ENCODE measurements around the gene SPDYE1. TPM values are rescaled to one million over a fixed set of nuclear protein-coding genes. Genes with fewer than 3 reads are reported as not detected.
A peak's percentile ranks its signal among the peaks of the same experiment; 100 is the strongest.
"Not testable (repeated sequence)": the region's sequence is repeated elsewhere in the genome, so short reads cannot be mapped to it uniquely, and the experiment has no call there.

Gene SPDYE1
- total RNA-seq, 5 donors from 2014 or later (not counting 1 experiment from before 2014, with no cell fraction given) = not detected

- Histone ChIP-seq H3K9me3 (no peaks in the 10 kb centered on the region), H3K27ac (ENCODE audit: low read length) (no peak overlapping the region), H3K27me3 (replicated peaks in 1 of 2; ENCODE audit: control insufficient read depth in 2 of 2, extremely low read depth in 1 of 2, insufficient read depth in 2 of 2, low read length in 1 of 2) (no peaks in the 10 kb centered on the region), H3K4me3 (ENCODE audit: control insufficient read depth in 1 of 2, extremely low read depth in 1 of 2, low read length in 1 of 2) (no peak overlapping the region), H3K36me3 (ENCODE audit: control insufficient read depth in 2 of 2, extremely low read depth in 1 of 2, insufficient read depth in 1 of 2, low read length in 1 of 2) (no peaks in the 10 kb centered on the region), H3K4me1 (ENCODE audit: control insufficient read depth in 1 of 2, extremely low read depth in 1 of 2, insufficient read depth in 2 of 2, low read length in 2 of 2) (no peaks in the 10 kb centered on the region)
- ATAC-seq (replicated peaks in 1 of 4) (no peak), DNase-seq (no peak)
- H3K36me3 Mint-ChIP-seq = peaks cover 3% of the 10 kb centered on the region
- no peak overlapping the region for H3K4me3 Mint-ChIP-seq
- H3K9me3 Mint-ChIP-seq = no peaks in the 10 kb centered on the region
- WGBS (ENCODE audit: insufficient coverage) = 100% methylated on average over 1 of the region's 1 CpG
- CTCF ChIA-PET = no interaction called here
- H3K27me3 Mint-ChIP-seq = no peaks in the 10 kb centered on the region
- H3K27ac Mint-ChIP-seq = no peak overlapping the region
- POLR2A ChIA-PET = no interaction called here
- no peaks in the 10 kb centered on the region for H3K4me1 Mint-ChIP-seq
Measured at GRCh38 chr7:43977525-43977924, 20.2 kb upstream of the SPDYE1 start.

DNA sequence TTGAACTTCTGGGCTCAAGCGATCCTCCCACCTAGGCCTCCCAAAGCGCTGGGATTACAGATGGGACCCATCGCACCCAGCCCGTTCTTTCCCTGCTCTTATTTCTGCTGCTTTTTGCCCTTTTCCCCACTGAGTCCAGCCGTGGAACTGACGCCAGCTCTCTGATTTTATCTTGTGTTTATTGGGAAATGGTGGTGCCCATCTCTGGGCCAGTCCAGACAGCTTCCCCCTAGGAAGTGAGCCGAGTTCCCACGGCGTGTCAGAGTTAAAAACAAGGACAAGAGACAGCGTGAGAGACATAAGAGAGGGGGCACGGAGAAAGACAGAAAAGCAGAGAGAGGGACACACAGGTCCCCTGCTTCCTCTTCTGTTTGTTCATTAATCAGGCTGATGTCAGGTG lies 19.6 kb upstream of the SPDYE1 start:
- H3K27me3 ChIP-seq (replicated peaks in 1 of 2; ENCODE audit: control insufficient read depth in 2 of 2, extremely low read depth in 1 of 2, insufficient read depth in 2 of 2, low read length in 1 of 2); POLR2A ChIA-PET; H3K27me3 Mint-ChIP-seq; H3K27ac Mint-ChIP-seq; ATAC-seq (replicated peaks in 1 of 4); DNase-seq; CTCF ChIA-PET; H3K4me1 Mint-ChIP-seq; H3K4me1 ChIP-seq (ENCODE audit: control insufficient read depth in 1 of 2, extremely low read depth in 1 of 2, insufficient read depth in 2 of 2, low read length in 2 of 2); H3K27ac ChIP-seq (ENCODE audit: low read length); H3K4me3 Mint-ChIP-seq; H3K36me3 ChIP-seq (ENCODE audit: control insufficient read depth in 2 of 2, extremely low read depth in 1 of 2, insufficient read depth in 1 of 2, low read length in 1 of 2); H3K9me3 ChIP-seq; H3K36me3 Mint-ChIP-seq; H3K9me3 Mint-ChIP-seq; H3K4me3 ChIP-seq (ENCODE audit: control insufficient read depth in 1 of 2, extremely low read depth in 1 of 2, low read length in 1 of 2): not testable (repeated sequence)
- WGBS (ENCODE audit: insufficient coverage) = 80% methylated on average over 1 of the region's 11 CpGs

GRCh38 chr7:43982848-43983247 lies 14.8 kb upstream of the SPDYE1 start:
- not testable (repeated sequence) for H3K9me3 Mint-ChIP-seq

DNA sequence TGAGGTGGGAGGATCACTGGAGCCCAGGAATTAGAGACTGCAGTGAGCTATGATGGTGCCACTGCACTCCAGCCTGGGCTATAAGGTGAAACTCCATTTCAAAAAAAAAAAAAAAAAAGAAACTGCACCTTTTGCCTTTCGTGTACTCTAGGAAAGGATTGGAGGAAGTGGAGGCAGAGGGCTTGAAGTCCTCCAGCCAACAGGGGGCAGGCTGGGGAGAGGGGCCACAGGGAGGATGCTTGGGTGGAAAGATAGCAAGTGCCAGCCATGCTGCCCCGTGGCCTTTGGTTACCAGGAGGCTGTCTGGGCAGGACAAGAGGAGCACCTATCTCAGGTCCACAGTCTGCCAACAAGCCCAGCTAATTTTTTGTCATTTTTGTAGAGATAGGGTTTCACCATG lies 14.0 kb upstream of the SPDYE1 start:
- CTCF ChIA-PET = not testable (repeated sequence)
- WGBS (ENCODE audit: insufficient coverage) = no CpG with 5 or more reads among the region's 2 CpGs
- POLR2A ChIA-PET = interaction anchor here in 1 of 2 donors (0.7 kb wide), 1 partner anchor 586 kb away, joined by 5 read pairs; no protein-coding TSS in a partner anchor

More at GRCh38 chr7:43982848-43983247, 14.8 kb upstream of the SPDYE1 start:
- H3K4me1 Mint-ChIP-seq; CTCF ChIA-PET; H3K36me3 ChIP-seq (ENCODE audit: control insufficient read depth in 2 of 2, extremely low read depth in 1 of 2, insufficient read depth in 1 of 2, low read length in 1 of 2); DNase-seq; ATAC-seq (replicated peaks in 1 of 4); H3K4me3 Mint-ChIP-seq; H3K27me3 Mint-ChIP-seq; H3K4me3 ChIP-seq (ENCODE audit: control insufficient read depth in 1 of 2, extremely low read depth in 1 of 2, low read length in 1 of 2); H3K27me3 ChIP-seq (replicated peaks in 1 of 2; ENCODE audit: control insufficient read depth in 2 of 2, extremely low read depth in 1 of 2, insufficient read depth in 2 of 2, low read length in 1 of 2); H3K27ac Mint-ChIP-seq; H3K36me3 Mint-ChIP-seq; H3K9me3 ChIP-seq; POLR2A ChIA-PET; H3K27ac ChIP-seq (ENCODE audit: low read length); H3K4me1 ChIP-seq (ENCODE audit: control insufficient read depth in 1 of 2, extremely low read depth in 1 of 2, insufficient read depth in 2 of 2, low read length in 2 of 2): not testable (repeated sequence)
- WGBS (ENCODE audit: insufficient coverage) = no CpG with 5 or more reads among the region's 6 CpGs

GRCh38 chr7:43985904-43986864 lies 11.5 kb upstream of the SPDYE1 start:
- H3K4me3 ChIP-seq (ENCODE audit: control insufficient read depth in 1 of 2, extremely low read depth in 1 of 2, low read length in 1 of 2); H3K4me1 Mint-ChIP-seq; H3K9me3 Mint-ChIP-seq; H3K27me3 Mint-ChIP-seq; H3K4me1 ChIP-seq (ENCODE audit: control insufficient read depth in 1 of 2, extremely low read depth in 1 of 2, insufficient read depth in 2 of 2, low read length in 2 of 2); H3K27me3 ChIP-seq (replicated peaks in 1 of 2; ENCODE audit: control insufficient read depth in 2 of 2, extremely low read depth in 1 of 2, insufficient read depth in 2 of 2, low read length in 1 of 2); H3K27ac ChIP-seq (ENCODE audit: low read length); H3K9me3 ChIP-seq; H3K36me3 Mint-ChIP-seq; H3K36me3 ChIP-seq (ENCODE audit: control insufficient read depth in 2 of 2, extremely low read depth in 1 of 2, insufficient read depth in 1 of 2, low read length in 1 of 2); H3K27ac Mint-ChIP-seq; CTCF ChIA-PET: not testable (repeated sequence)
- WGBS (ENCODE audit: insufficient coverage) = 4% methylated on average over 4 of the region's 33 CpGs
- DNase-seq (peak; percentile 17 to 90 (median 74)), ATAC-seq (replicated peaks in 1 of 4) (peak; percentile 71 to 84 (median 80))
- POLR2A ChIA-PET = interaction anchor here in 1 of 2 donors (0.6 kb wide), 1 partner anchor 10 kb away, joined by 3 read pairs; no protein-coding TSS in a partner anchor
- H3K4me3 Mint-ChIP-seq = peak overlapping the region in 2 of 3 donors; percentile 40 to 45

More for the DNA sequence above, 14.0 kb upstream of the SPDYE1 start:
- not testable (repeated sequence) for H3K36me3 Mint-ChIP-seq; H3K4me3 ChIP-seq (ENCODE audit: control insufficient read depth in 1 of 2, extremely low read depth in 1 of 2, low read length in 1 of 2); H3K27ac ChIP-seq (ENCODE audit: low read length); ATAC-seq (replicated peaks in 1 of 4); H3K27me3 Mint-ChIP-seq; H3K9me3 Mint-ChIP-seq; H3K4me1 ChIP-seq (ENCODE audit: control insufficient read depth in 1 of 2, extremely low read depth in 1 of 2, insufficient read depth in 2 of 2, low read length in 2 of 2); H3K9me3 ChIP-seq; DNase-seq; H3K4me3 Mint-ChIP-seq; H3K27ac Mint-ChIP-seq; H3K27me3 ChIP-seq (replicated peaks in 1 of 2; ENCODE audit: control insufficient read depth in 2 of 2, extremely low read depth in 1 of 2, insufficient read depth in 2 of 2, low read length in 1 of 2); H3K4me1 Mint-ChIP-seq; H3K36me3 ChIP-seq (ENCODE audit: control insufficient read depth in 2 of 2, extremely low read depth in 1 of 2, insufficient read depth in 1 of 2, low read length in 1 of 2)

DNA sequence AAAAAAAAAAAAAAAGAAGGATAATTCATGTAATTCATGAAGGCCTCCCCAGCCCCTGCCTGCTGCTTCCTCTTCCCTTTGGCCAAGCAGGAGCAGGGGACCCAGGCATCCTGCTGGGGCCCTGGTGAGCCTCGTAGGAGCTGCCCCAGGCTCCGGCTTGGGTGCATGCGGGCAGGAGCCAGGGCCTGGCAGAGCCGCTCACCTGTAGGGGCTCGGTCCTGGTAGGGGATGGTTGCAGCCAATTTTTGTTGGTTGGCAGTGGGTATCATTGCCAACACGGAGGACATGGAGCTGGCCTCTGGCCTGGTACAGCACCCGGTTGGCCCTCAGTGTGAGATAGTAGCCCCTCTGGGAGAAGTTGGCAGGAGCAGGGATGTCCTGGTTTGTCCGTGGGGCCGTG lies 10.2 kb upstream of the SPDYE1 start:
- CTCF ChIA-PET; H3K9me3 Mint-ChIP-seq; H3K27me3 Mint-ChIP-seq; POLR2A ChIA-PET; H3K27ac Mint-ChIP-seq; H3K36me3 Mint-ChIP-seq; H3K4me1 ChIP-seq (ENCODE audit: control insufficient read depth in 1 of 2, extremely low read depth in 1 of 2, insufficient read depth in 2 of 2, low read length in 2 of 2); H3K9me3 ChIP-seq; ATAC-seq (replicated peaks in 1 of 4); H3K36me3 ChIP-seq (ENCODE audit: control insufficient read depth in 2 of 2, extremely low read depth in 1 of 2, insufficient read depth in 1 of 2, low read length in 1 of 2); DNase-seq; H3K4me1 Mint-ChIP-seq; H3K27me3 ChIP-seq (replicated peaks in 1 of 2; ENCODE audit: control insufficient read depth in 2 of 2, extremely low read depth in 1 of 2, insufficient read depth in 2 of 2, low read length in 1 of 2); H3K27ac ChIP-seq (ENCODE audit: low read length); H3K4me3 ChIP-seq (ENCODE audit: control insufficient read depth in 1 of 2, extremely low read depth in 1 of 2, low read length in 1 of 2); H3K4me3 Mint-ChIP-seq: not testable (repeated sequence)
- no CpG with 5 or more reads among the region's 9 CpGs for WGBS (ENCODE audit: insufficient coverage)

Measured in T-cell (primary cell).